H1 (cell line): ENCODE data around the gene COASY. TPM values are rescaled to one million over a fixed set of nuclear protein-coding genes. Genes with fewer than 3 reads are reported as not detected.

ENCODE experiments used
- CTCF ChIA-PET: fragments of 300-600 bp; sonication (Branson Sonifier 250); formaldehyde crosslinking; loops from one replicate; lab custom pipeline; 2021; ENCODE audit not compliant: partially characterized antibody; lab: Charles Lee
- POLR2A ChIA-PET: fragments of 300-600 bp; sonication (Branson Sonifier 250); formaldehyde crosslinking; loops from one replicate; lab custom pipeline; 2021; ENCODE audit warnings: inconsistent platforms; ENCODE audit not compliant: partially characterized antibody; lab: Charles Lee
- DNase-seq, 2 experiments: peaks; one replicate each; pipeline versions ENCODE4 v3.0.0 to v3.0.0-alpha.2; 2010 to 2022; ENCODE audit warnings: low spot score in 2 of 2, low read depth in 1 of 2, mixed read lengths in 1 of 2
- FAIRE-seq: peaks from 2 replicates; lab custom pipeline; 2011; peaks lifted over from hg19 to GRCh38; lab: Jason Lieb, UNC
- H2AFZ ChIP-seq: 2 replicates; pipeline ENCODE4 v1.8.1; 2012; ENCODE audit warnings: low read length, inconsistent platforms
- H2AK5ac ChIP-seq: 2 replicates; pipeline ENCODE4 v1.6.1; 2013; ENCODE audit warnings: low read depth, low read length
- H2BK120ac ChIP-seq: replicated peaks from 2 replicates; pipeline ENCODE3; 2013; ENCODE audit warnings: low read depth, low read length, inconsistent platforms
- H2BK12ac ChIP-seq: 2 replicates; pipeline ENCODE4 v1.6.1; 2013; ENCODE audit warnings: low read depth, low read length
- H2BK15ac ChIP-seq: 2 replicates; pipeline ENCODE4 v1.6.1; 2013; ENCODE audit warnings: low read length
- H2BK20ac ChIP-seq: 2 replicates; pipeline ENCODE4 v1.6.1; 2013; ENCODE audit warnings: low read length
- H2BK5ac ChIP-seq: 2 replicates; pipeline ENCODE4 v1.6.1; 2013; ENCODE audit warnings: low read depth, low read length
- H3K14ac ChIP-seq: 2 replicates; pipeline ENCODE4 v1.6.1; 2013; ENCODE audit warnings: inconsistent platforms; ENCODE audit not compliant: insufficient read length
- H3K18ac ChIP-seq: 2 replicates; pipeline ENCODE4 v1.6.1; 2013; ENCODE audit warnings: low read length; ENCODE audit errors: extremely low read depth
- H3K23ac ChIP-seq: 2 replicates; pipeline ENCODE4 v1.6.1; 2013; ENCODE audit warnings: inconsistent platforms; ENCODE audit not compliant: insufficient read length
- H3K23me2 ChIP-seq: 2 replicates; pipeline ENCODE4 v1.6.1; 2013; ENCODE audit warnings: low read depth, low read length
- H3K27ac ChIP-seq: 2 replicates; pipeline ENCODE4 v1.6.1; 2011; ENCODE audit warnings: low read depth, low read length, inconsistent platforms
- H3K27me3 ChIP-seq, 4 experiments: replicated peaks in 1 of 4; 1 replicate in 1 of 4; 2 replicates in 3 of 4; pipeline versions ENCODE4 v1.6.1 to v1.8.1; 2011 to 2013; ENCODE audit warnings: low read length in 3 of 4, mild to moderate bottlenecking in 3 of 4, inconsistent platforms in 2 of 4, mixed read lengths in 2 of 4, moderate library complexity in 1 of 4; ENCODE audit not compliant: control insufficient read depth in 3 of 4, insufficient read depth in 3 of 4; ENCODE audit errors: extremely low read depth in 1 of 4
- H3K36me3 ChIP-seq, 4 experiments: 2 replicates each; pipeline versions ENCODE4 v1.6.1 to v1.8.1; 2011 to 2013; ENCODE audit warnings: mild to moderate bottlenecking in 4 of 4, low read length in 3 of 4, moderate library complexity in 2 of 4, control low read depth in 1 of 4, inconsistent platforms in 1 of 4; ENCODE audit not compliant: insufficient read depth in 4 of 4, control insufficient read depth in 2 of 4
- H3K4ac ChIP-seq: replicated peaks from 2 replicates; pipeline ENCODE3; 2013; ENCODE audit warnings: low read length, low read depth, mixed read lengths, inconsistent platforms; ENCODE audit not compliant: insufficient read length
- H3K4me1 ChIP-seq, 4 experiments: replicated peaks in 1 of 4; 1 replicate in 1 of 4; 2 replicates in 3 of 4; pipeline versions ENCODE4 v1.6.1 to v1.8.1; 2011 to 2013; ENCODE audit warnings: low read length in 3 of 4, inconsistent platforms in 2 of 4, mixed read lengths in 1 of 4; ENCODE audit not compliant: insufficient read depth in 4 of 4, control insufficient read depth in 3 of 4
- H3K4me2 ChIP-seq, 2 experiments: 2 replicates each; pipeline versions ENCODE4 v1.6.1 to v1.8.1; 2011 to 2013; ENCODE audit warnings: low read depth in 2 of 2, low read length in 2 of 2, control low read depth in 1 of 2, inconsistent platforms in 1 of 2, mild to moderate bottlenecking in 1 of 2; ENCODE audit not compliant: insufficient read depth in 1 of 2
- H3K4me3 ChIP-seq, 4 experiments: fragments of 200-600, 300-600 bp in 1 of 4; sonication (generic), shearing (Covaris generic), sonication (Bioruptor Twin) in 1 of 4; 2 replicates each; pipeline versions ENCODE4 v1.5.1 to v1.8.1; 2011 to 2016; ENCODE audit warnings: low read length in 4 of 4, low read depth in 3 of 4, control low read depth in 2 of 4, inconsistent platforms in 2 of 4, mild to moderate bottlenecking in 2 of 4, mixed read lengths in 1 of 4, moderate library complexity in 1 of 4; ENCODE audit not compliant: insufficient read depth in 2 of 4; ENCODE audit errors: extremely low read depth in 1 of 4
- H3K56ac ChIP-seq: replicated peaks from 2 replicates; pipeline ENCODE3; 2013; ENCODE audit warnings: low read depth, mild to moderate bottlenecking, mixed read lengths, low read length, inconsistent platforms; ENCODE audit not compliant: insufficient read length
- H3K79me1 ChIP-seq: 2 replicates; pipeline ENCODE4 v1.6.1; 2013; ENCODE audit warnings: low read depth, low read length, control low read depth
- H3K79me2 ChIP-seq, 2 experiments: 2 replicates each; pipeline versions ENCODE4 v1.6.1 to v1.8.1; 2012 to 2013; ENCODE audit warnings: low read length in 2 of 2, mild to moderate bottlenecking in 2 of 2, inconsistent platforms in 1 of 2; ENCODE audit not compliant: insufficient read depth in 2 of 2, control insufficient read depth in 1 of 2
- H3K9ac ChIP-seq, 4 experiments: replicated peaks in 1 of 4; 1 replicate in 1 of 4; 2 replicates in 3 of 4; pipeline versions ENCODE4 v1.6.1 to v1.8.1; 2011 to 2013; ENCODE audit warnings: low read depth in 3 of 4, low read length in 3 of 4, control low read depth in 2 of 4, mild to moderate bottlenecking in 2 of 4, moderate library complexity in 2 of 4, inconsistent platforms in 1 of 4; ENCODE audit errors: extremely low read depth in 1 of 4
- H3K9me3 ChIP-seq, 2 experiments: 2 replicates each; pipeline versions ENCODE4 v1.6.1 to v1.8.1; 2012 to 2013; ENCODE audit warnings: mild to moderate bottlenecking in 2 of 2, moderate library complexity in 2 of 2, control low read depth in 1 of 2, inconsistent platforms in 1 of 2, low read depth in 1 of 2, low read length in 1 of 2, mixed read lengths in 1 of 2; ENCODE audit not compliant: insufficient read depth in 2 of 2
- H4K20me1 ChIP-seq, 2 experiments: replicated peaks in 1 of 2; 2 replicates each; pipeline versions ENCODE3 to v1.8.1; 2011 to 2013; ENCODE audit warnings: inconsistent platforms in 2 of 2, low read length in 2 of 2, mild to moderate bottlenecking in 1 of 2; ENCODE audit not compliant: insufficient read depth in 2 of 2, control insufficient read depth in 1 of 2
- H4K5ac ChIP-seq: 2 replicates; pipeline ENCODE4 v1.6.1; 2013; ENCODE audit warnings: low read length, low read depth, mixed read lengths, inconsistent platforms; ENCODE audit not compliant: insufficient read length
- H4K8ac ChIP-seq: 2 replicates; pipeline ENCODE4 v1.8.0; 2013; ENCODE audit warnings: mild to moderate bottlenecking, moderate library complexity, low read length, inconsistent platforms; ENCODE audit not compliant: insufficient read depth; ENCODE audit errors: extremely low read depth
- H4K91ac ChIP-seq: replicated peaks from 2 replicates; pipeline ENCODE3; 2013; ENCODE audit warnings: low read length, mixed read lengths, inconsistent platforms; ENCODE audit not compliant: insufficient read length
- CHD2 ChIP-seq: IDR thresholded peaks from 2 replicates; pipeline ENCODE4 v1.6.1; 2012; ENCODE audit warnings: low read length, improper control_type of control experiment
- KDM1A ChIP-seq: fragments of 200-600, 300-600 bp; sonication (generic); IDR thresholded peaks from 2 replicates; pipeline ENCODE4 v1.7.1; 2016; ENCODE audit warnings: mild to moderate bottlenecking, low read length, borderline replicate concordance
- POLR2AphosphoS5 ChIP-seq: IDR thresholded peaks from 2 replicates; pipeline ENCODE4 v1.6.1; 2011; ENCODE audit warnings: low read depth, low read length
- RAD21 ChIP-seq, 2 experiments: IDR thresholded peaks in 1 of 2; conservative IDR thresholded peaks in 1 of 2; 2 replicates each; pipeline ENCODE4 v1.6.1; 2011; ENCODE audit warnings: low read depth in 2 of 2, low read length in 2 of 2, improper control_type of control experiment in 1 of 2, inconsistent platforms in 1 of 2, mild to moderate bottlenecking in 1 of 2, moderate library complexity in 1 of 2
- WGBS, 2 experiments: shearing (Covaris generic) in 1 of 2; methylation state at CpG; one replicate each; pipeline versions ENCODE4 v1.1.6 to v1.1.7; 2013 to 2015; ENCODE audit warnings: low lambda C conversion rate in 2 of 2, mixed read lengths in 2 of 2, inconsistent platforms in 1 of 2, low coverage in 1 of 2, missing lambda C conversion rate in 1 of 2; ENCODE audit not compliant: insufficient replicate concordance in 2 of 2, insufficient coverage in 1 of 2, insufficient read length in 1 of 2; ENCODE audit errors: extremely low coverage in 1 of 2, missing lambda C conversion rate in 1 of 2; 5-methylcytosine and 5-hydroxymethylcytosine counted together
- polyA plus RNA-seq, 7 experiments: library from polyadenylated mRNA; depleted of rRNA in 3 of 7; stranded (reverse) in 5 of 7; unstranded in 2 of 7; fragments of >200 nt in 5 of 7; fragments of 200-250 nt in 2 of 7; gene quantifications; 1 replicate in 5 of 7; 2 replicates in 1 of 7; 4 replicates in 1 of 7; pipeline versions ENCODE4 v1.2.1 to v1.2.3, GENCODE V29; 2011 to 2013; ENCODE audit warnings: missing spikeins in 2 of 7, mixed read lengths in 2 of 7
- total RNA-seq: library from RNA; stranded (reverse); fragmentation: NEBNext Ultra II Directional; extraction: Animal tissue kit (Norgen Biotek cat#: 25700); gene quantifications from 2 replicates; pipeline ENCODE4 v1.2.1, GENCODE V29; 2021

COASY gene
- total and polyA plus RNA-seq, 2 of the 8 experiments (the other 6 are each of a cell fraction or from before 2014, with no cell fraction given) = 64.5 to 100 TPM

GRCh38 chr17:42529061-42529460 lies 32.9 kb upstream of the COASY start:
- Histone ChIP-seq H2BK15ac (no peak overlapping the region), H3K18ac (no peak overlapping the region), H3K23ac (no peak overlapping the region), H3K4ac (no peak overlapping the region), H3K23me2 (no peaks in the 10 kb centered on the region; the same call in 1 of the 2 replicates), H2BK5ac (no peak overlapping the region), H3K79me2 (no peaks in the 10 kb centered on the region), H2BK120ac (no peak overlapping the region), H4K5ac (no peak overlapping the region), H4K8ac (no peak overlapping the region), H3K9ac (no peak overlapping the region), H3K4me3 (no peak overlapping the region), H4K20me1 (no peaks in the 10 kb centered on the region), H3K4me1 (no peaks in the 10 kb centered on the region), H3K27me3 (peaks cover 0 to 6% (median 0%) of the 10 kb centered on the region in 4 experiments; a peak in 3 of 7 replicates), H4K91ac (no peak overlapping the region), H3K4me2 (no peak overlapping the region), H3K27ac (no peak overlapping the region), H3K14ac (no peak overlapping the region), H3K9me3 (no peaks in the 10 kb centered on the region), H3K79me1 (no peaks in the 10 kb centered on the region), H3K36me3 (no peaks in the 10 kb centered on the region), H2BK20ac (no peak overlapping the region), H2AK5ac (no peak overlapping the region), H3K56ac (no peak overlapping the region), H2AFZ (no peak overlapping the region), H2BK12ac (no peak overlapping the region)
- TF ChIP-seq POLR2AphosphoS5 = no peak
- TF ChIP-seq RAD21 (IDR thresholded peaks at IDR 0.05 in 1 of 2, conservative IDR thresholded peaks at IDR 0.05 in 1 of 2; ENCODE audit: low read depth in 2 of 2, low read length in 2 of 2) = no peak
- no peak for TF ChIP-seq CHD2
- TF ChIP-seq KDM1A = no peak
- POLR2A ChIA-PET = no interaction called here
- DNase-seq (no peak), FAIRE-seq (no peak)
- 86% methylated on average over 3 of the region's 3 CpGs; no CpG with 5 or more reads in 1 of the 2 experiments for WGBS, 2 experiments
- CTCF ChIA-PET = interaction anchor here (0.7 to 6.3 kb wide), 6 partner anchors 10 to 425 kb away, joined by 3 to 69 read pairs (median 3); no protein-coding TSS in a partner anchor
